Stimulated activated CD8-positive, alpha-beta memory T cell treated with anti-CD3 and anti-CD28 coated beads, Interleukin-12 subunit alpha, Interleukin-12 subunit beta, amount 100 ng/mL, for 24 hours (primary cell): ENCODE measurements around the gene STARD5.
A peak's percentile ranks its signal among the peaks of the same experiment; 100 is the strongest.

Experiments used
- DNase-seq: peaks from one replicate; pipeline ENCODE4 v3.0.0-alpha.2; 2020; ENCODE audit errors: extremely low read depth

STARD5 gene

GRCh38 chr15:81312790-81313543 is 11.0 kb downstream of the STARD5 start:
- DNase-seq: no peak

- DNase-seq: no peak
These were observed 12.0 kb downstream of the STARD5 start for GRCh38 chr15:81311752-81312464.

- DNase-seq: no peak
These were observed 13.5 kb downstream of the STARD5 start for GRCh38 chr15:81310480-81310879.

- DNase-seq: no peak
These were observed 14.1 kb downstream of the STARD5 start for GRCh38 chr15:81309647-81310450.

- no peak for DNase-seq
These were observed 15.7 kb downstream of the STARD5 start for GRCh38 chr15:81308260-81308659.

- no peak for DNase-seq
These were observed 19.7 kb downstream of the STARD5 start for GRCh38 chr15:81304226-81304625.

- no peak for DNase-seq
These were observed 20.4 kb downstream of the STARD5 start for GRCh38 chr15:81303244-81304225.

GRCh38 chr15:81302701-81303109 is 21.2 kb downstream of the STARD5 start:
- DNase-seq: no peak

- DNase-seq: no peak
These were observed 22.0 kb downstream of the STARD5 start for GRCh38 chr15:81301815-81302399.

GRCh38 chr15:81301385-81301784 is 22.6 kb downstream of the STARD5 start:
- no peak for DNase-seq

- DNase-seq: no peak
These were observed 24.2 kb downstream of the STARD5 start for GRCh38 chr15:81299630-81300273.

- DNase-seq: no peak
These were observed 24.8 kb downstream of the STARD5 start for GRCh38 chr15:81299156-81299555.

GRCh38 chr15:81298611-81299010 is 25.3 kb downstream of the STARD5 start:
- no peak for DNase-seq

- no peak for DNase-seq
These were observed 26.1 kb downstream of the STARD5 start for GRCh38 chr15:81297603-81298575.

- no peak for DNase-seq
These were observed 26.8 kb downstream of the STARD5 start for GRCh38 chr15:81297147-81297572.

- peak; percentile 42 for DNase-seq
These were observed 27.3 kb downstream of the STARD5 start for GRCh38 chr15:81296673-81297072.

- DNase-seq: no peak
These were observed 27.8 kb downstream of the STARD5 start for GRCh38 chr15:81296186-81296585.

- DNase-seq: no peak
These were observed 28.3 kb downstream of the STARD5 start for GRCh38 chr15:81295486-81296121.

GRCh38 chr15:81294516-81294880 is 29.4 kb downstream of the STARD5 start:
- no peak for DNase-seq
